HG03095 (cell line): ENCODE measurements around the gene ARAP1.

Source experiments
- ATAC-seq: cut with Tn5 transposase; IDR thresholded peaks from one replicate; pipeline ENCODE4 v1.9.1; 2021; ENCODE audit warnings: moderate library complexity; ENCODE audit not compliant: unreplicated experiment

Gene ARAP1

DNA sequence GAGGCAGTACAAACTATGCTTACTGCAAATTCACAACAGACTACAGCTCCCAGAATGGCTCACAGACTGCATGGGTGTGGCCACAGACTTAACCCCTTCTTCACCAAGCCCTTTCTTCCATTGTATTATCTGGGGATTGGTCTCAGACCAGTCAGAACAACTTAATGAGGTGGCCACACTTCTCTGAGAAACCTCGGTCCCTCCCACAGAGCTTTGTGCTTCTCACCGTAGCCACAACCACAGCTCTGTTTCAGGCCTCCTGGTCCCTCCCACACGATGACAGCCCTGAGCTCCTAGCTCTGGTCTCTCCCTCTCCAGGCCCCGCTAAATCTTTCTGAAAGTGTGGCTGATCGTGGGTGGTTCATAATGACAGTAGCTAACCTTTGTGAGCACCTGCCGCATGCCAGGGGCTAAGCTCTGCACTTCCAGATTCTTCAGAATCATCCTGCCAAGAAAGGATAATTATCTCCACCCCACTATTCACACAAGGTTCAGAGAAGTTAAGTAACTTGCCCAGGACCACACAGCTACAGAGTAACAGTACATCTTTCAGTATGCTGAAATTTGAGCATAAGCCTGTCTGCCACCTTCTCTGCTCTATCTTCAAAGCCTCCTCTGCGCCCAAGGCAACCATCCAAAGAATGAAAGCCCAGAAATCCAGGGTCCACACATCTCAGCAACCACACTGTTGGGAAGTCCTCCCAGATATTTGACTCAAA is 83.4 kb downstream of the ARAP1 start:
- ATAC-seq = peak; percentile 81

DNA sequence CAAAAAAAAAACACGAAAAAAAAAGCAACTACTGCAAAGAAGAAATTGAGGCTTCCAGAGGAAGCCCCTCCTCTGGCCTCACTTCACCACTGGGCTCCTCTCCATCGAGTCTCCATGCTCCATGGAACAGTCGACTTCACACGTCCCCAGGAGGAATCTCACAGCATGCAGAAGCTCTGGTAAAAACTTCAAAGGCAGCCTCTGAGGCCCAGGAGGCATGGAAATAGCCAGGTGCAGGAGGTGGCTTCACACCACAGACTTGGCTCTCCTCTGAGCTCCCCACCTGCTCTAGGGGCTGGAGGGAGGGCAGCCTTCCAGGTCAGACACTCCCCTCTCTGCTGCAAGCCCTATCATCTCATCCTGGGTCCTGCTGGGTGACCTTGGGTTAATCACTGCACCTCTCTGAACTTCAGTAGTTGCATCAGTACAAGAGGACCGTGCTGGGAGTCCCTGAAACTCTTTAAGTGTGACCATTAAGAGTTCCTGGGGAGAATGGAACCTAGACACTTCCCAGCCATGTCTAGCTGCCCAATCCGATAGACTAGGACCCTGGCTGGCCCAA is 86.2 kb downstream of the ARAP1 start:
- no peak for ATAC-seq

DNA sequence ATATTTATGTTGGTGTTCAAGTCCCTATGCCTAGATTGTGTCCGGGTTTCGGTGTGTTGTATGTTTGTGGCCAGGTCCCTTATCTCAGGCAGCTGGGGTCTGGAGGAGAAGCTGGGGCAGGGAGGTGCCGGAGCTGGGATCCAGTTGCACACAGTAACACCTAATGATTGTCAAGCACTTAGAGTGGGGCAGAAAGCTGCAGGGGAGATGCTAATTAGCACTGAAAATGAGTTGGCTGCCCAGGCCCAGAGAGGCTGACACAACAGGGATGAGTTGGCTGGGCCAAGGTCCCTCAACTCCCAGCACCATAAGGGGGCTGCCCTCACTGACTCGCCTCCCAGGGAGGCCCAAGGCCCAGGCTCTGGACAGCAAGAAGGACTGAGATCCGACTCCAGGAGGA is 90.2 kb downstream of the ARAP1 start:
- ATAC-seq = no peak

DNA sequence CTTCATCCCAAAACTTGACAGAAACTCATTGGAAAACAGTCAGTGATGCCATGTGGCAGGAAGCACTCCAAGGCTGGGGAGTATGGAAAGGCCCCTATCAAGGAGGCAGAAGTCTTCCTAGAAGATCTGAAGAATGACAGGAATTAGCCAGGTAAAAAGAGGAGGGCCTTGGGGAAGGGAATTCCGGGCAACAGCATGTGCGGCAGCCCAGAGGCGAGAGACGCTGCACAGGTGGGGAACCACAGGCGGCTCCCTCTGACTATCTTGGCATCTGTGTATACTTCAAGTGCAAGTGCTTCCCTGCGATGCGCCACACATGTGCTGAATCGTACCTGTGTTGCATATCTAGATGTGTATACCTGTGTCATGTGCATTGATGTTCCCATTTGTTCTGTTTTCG is 90.7 kb downstream of the ARAP1 start:
- ATAC-seq = no peak

DNA sequence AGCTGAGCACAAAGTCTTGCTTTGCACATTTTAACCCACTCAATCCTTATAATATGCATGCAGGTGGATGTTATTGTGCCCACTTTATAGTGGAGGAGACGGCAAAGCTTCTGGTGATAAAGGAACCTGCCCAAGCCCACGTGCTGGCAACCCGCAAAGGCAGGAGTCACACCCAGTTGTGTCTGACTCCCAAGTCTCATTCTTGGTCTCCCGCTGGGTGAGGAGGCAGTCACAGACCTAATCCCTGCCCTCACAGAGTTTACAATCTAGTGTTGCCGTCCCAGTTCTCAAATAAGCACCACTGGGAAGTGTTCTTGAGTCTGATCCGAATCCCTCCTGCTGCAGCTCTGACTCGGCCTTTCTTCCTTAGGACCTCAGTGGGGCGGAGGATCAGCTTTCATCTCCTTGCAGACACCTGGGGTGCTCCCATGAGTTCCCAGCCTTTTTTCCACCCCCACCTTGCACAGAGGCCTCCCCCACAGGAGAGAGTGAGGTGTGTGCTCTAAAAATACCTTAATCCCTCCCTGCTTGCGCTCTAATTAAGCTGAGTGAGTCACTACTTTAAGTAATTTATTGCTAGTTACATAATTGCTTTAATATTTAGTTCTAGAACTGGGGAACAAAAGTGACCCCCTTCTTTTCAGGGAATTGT is 93.1 kb downstream of the ARAP1 start:
- no peak for ATAC-seq

DNA sequence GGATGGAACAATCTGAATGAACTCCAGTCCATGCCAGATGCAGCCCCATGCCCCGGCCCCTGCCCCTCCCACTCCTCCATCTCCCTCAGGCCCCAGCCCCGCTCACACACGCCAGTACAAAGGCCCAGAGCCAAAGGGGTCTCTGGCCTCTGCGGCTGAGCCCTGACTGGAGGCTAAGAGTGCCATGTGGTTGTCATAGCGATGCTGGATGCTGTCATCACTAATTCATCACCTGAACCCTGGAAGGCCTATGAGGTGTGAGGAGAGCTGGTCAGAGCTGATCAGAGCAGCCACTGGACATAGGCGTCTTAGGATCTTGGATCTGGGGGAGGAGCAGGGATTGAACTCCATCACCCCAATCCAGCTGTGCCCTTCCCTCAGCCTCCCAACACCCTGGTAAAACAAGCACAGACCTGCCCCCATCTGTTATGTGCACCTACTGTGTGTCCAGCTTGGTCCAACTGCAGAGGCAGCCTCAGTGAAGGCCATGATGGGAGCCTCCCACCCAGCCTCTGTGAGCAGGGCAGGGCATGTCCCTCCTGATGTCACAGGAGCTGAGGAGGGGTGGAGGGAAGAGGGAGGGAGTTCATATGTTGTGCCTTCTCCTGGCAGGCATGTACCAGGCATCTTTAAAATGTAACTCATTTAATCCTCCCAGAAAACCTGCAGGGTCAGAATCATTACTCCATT is 94.7 kb downstream of the ARAP1 start:
- ATAC-seq = no peak

DNA sequence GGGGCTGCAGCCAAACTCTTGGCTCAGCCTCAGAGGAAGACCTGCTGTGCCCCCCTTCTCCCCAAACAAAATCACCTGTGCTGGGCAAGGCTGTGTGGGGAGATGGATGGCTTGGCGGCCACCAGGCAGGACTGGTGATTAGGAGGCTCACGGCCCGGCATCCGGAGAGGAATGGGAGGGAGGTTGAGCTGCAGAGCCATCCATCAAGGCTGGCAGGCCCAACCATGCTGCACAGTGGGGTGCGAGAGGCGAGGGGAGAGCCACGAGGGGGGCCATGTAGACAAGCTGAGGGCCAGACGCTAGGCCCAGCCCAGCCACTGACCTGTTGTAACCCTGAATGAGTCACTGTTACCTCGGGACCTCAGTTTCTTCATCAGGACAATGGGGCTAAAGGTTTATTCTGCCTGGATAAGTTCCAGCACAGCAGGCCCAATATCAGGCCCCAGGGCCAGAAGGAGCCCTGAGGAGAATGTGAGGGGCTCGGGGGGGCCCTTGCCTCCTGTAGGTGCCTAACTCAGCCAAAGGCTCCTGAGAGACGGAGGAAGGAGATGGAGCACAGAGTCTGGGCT is 96.2 kb downstream of the ARAP1 start:
- ATAC-seq = no peak

DNA sequence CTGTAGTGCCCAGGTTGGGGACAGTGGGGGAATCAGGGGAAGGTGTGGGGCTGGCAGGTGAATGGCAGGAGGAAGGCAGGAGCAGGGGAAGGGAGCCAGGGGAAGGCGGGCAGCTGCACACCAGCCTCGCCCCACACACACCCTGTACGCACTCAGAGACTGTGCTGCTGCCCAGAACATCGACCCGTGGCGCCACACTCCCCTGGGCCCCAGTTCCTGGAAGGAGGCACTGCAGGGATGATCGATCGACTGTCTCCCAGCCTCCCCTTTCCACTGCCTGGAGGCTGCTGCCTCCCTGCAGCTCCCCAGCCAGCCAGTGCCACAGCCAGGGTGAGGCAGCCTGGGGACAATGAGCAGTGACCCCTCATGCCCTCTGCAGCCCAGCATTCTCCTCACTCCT is 97.2 kb downstream of the ARAP1 start:
- ATAC-seq = no peak

DNA sequence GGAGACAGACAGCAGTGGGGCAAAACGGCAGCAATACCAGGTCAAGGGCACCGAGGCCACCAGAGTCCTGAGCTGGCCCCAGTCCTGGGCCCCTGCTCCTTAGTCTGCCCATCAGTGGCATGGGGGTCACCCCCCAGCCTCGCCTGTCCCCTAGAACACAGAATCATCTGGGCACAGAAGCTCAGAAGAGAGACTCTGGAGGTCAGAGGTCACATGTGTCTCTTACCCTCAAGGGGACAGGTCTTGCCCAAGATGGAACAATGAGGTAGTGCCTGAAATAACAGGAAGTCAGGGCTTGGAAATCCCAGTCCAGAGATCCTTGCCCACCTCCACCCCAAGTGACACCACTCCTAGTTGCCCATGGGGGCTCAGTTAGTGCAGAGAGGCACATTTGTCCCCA is 98.6 kb downstream of the ARAP1 start:
- ATAC-seq = no peak

DNA sequence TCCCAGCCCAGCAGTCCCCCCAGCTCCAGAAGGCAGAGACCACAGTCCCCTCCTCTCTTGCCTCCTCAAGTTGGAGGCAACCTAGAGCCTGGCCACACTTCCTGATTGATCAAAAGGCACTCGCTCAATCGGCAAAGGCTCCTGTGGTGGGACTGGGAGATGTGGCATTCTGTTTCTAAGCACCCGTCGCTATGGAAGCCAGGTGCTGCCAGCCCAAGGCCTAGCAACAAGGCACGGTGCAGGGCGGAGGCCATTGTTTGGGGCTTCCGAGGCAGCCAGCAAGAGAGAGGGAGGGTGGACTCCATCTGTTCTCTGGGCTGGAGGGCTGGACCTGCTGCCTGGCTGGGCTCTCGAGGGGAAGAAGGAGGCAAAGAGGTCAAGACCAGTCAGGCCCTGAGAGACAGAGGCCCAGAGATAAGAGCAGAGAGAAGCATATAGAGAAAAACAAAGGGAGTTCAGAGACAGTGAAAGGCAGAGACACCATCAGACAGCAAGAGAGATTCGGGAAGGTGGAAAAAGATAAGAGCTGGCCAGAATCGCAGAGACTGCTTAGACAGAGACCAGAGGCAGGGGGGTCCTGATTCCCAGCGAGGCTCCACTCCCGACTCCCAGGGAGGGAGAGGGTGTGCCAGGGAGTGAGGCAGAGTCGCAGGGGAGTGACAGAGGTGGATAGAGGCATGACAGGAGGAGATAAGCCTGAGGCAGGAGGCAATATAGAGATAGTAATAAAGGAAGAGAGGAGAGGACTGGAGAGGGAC is 99.2 kb downstream of the ARAP1 start:
- no peak for ATAC-seq

DNA sequence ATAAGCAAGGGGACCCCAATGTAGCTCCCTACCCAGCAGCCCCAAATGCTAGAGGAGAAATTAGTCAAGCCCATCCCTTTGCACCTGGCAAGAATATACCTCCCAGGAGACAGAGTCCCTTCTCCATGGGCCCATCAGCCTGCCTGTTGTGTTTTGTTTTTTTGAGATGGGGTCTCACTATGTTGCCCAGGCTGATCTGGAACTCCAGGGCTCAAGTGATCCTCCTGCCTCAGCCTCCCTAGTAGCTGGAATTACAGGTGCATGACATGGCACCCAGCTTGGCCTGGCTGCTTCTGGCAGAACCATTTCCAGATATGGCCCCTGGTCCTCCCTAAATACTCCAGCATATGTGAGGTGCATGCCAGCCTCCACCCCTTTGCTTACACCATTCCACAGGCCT is 100.1 kb downstream of the ARAP1 start:
- no peak for ATAC-seq

DNA sequence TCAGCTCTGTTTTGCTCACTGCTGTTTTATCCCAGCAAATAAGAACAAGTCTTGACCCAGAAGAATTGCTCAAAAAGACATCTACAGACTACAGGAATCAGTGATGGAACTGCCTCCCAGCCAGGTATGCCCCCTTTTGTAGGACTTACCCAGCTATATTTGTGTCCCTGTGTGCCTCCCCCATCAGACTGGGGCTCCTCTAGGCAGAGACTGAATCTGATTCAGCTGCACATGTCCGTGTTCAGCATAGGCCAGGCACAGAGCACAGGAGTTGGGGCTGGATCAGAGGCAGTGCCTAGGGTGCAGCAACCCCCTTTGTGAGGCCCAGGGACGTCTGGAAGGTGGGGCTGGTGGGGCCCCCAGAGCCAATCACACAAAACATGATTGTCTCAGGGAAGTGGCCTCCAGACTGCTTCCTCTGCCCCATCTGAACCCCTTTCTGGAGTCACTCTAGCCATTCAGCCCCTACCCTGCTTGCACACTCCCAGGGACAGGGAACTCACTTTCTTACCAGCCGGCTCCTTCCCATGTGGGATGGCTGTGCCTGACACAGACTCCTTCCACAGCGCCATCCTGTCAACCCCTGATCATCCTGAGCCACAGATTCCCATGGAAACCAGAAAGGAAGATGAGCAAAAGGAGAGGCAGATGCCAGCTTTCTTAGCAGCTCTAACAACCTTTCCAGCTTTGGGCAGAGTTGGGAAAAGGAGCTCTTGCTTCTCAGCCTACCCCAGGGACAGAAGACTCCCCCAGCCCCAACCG is 102.8 kb downstream of the ARAP1 start:
- ATAC-seq = no peak

DNA sequence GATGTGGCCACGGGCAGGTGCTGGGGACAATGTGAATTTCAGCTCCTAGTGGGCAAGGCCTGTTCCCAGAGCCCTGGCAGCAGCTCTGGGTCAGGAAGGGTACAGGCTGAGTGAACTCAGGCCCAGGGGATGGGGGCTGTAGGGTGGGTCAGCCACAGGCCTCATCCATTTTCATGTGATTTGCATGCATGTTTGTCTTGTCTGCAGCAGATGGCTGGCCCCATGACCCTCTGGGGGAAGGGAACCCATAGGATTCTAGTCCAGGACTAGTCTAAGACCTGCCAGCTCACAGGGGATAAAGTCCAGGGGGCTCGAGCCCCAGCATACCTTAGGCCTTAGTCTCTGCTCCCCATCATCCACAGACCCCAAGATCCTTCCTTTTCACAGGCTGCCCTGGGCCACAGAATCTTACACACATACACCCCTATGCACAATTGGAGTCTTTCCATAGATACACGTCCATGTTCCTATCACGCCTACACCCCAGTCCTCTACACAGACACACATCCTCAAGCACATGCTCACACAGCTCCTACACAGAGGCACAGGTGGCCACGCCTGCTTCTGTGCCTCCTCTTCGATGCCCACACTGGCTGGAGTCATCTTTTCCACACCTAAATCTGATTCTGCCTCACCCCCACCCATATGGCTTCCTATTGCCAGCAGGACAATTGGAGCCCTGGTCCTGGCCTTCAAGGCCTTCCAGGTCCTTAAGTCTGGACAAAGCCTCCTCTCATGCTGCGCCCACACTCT is 103.6 kb downstream of the ARAP1 start:
- no peak for ATAC-seq

DNA sequence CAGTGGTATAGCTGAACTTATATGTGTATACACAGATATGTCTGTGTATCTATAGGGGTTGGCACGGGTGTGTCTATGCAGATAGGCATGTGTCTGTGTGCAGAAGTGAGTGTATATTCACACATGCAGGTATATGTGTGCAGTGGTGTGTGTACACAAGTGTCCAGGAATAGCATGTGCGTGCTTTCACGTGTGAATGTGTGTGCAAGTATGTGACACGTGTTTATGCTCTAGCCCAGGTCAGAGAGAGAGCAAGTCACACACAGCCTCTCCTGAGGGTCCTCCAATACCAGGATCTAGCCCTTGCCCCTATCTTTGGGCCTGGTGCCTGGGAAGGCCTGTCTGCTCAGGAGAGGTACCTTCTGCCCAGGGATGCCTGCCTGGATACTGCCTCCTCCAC is 104.3 kb downstream of the ARAP1 start:
- no peak for ATAC-seq

DNA sequence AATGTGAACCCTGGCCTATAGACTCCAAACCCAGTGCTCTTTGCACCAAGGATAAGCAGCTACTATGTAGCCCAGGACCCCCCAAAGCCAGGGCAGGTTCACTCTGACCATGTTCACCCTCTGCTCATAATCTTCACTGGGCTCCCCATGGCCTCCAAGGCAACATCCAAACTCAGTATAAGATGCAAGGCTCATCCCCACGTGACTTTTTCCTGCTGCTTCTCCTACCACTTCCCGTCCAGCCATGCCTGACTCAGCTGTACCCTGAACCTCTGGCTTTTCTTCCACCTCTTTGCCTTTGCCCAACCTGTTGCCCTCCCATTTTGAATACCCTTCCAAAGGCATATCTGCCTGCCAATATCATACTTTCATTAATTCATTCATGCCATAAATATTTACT is 105.7 kb downstream of the ARAP1 start:
- ATAC-seq = no peak

DNA sequence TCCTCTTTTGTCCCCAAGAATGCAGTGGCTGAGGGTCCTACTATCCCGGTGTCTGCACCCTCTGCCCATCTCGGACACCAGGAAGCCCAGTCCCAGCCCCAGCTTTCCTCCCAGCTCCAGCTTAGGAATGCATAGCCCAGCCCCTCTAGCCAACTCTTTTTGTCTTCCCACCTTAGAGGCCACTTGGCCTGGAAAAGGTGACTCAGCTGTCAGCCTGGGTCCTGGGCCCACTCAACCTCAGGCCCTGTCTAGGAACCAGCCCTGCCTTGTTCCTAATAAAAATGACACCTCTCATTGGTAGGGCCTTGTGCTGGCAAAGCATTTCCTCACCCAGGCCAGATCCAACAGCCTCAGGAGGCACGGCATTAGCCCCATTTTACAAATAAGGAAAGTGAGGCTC is 106.2 kb downstream of the ARAP1 start:
- ATAC-seq = no peak

DNA sequence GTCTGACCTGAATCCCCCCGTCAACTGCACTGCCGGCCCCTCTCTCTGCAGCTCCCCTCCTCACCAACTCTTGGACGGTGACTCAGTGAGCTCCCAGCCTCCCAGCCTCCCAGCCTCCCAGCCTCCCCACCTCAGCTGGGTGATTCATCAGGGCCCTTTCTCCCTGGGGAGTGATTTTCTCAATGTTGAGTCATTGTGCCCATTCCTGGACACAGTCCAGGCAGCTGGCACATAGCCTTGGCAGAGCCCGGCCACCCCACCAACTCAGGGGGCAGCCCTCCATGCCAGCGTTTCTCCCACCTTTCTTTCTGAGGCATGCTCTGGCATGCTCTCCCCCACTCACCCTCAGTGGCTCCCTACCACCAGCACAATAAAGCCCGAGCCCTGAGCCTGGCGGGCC is 108.7 kb downstream of the ARAP1 start:
- ATAC-seq = no peak

DNA sequence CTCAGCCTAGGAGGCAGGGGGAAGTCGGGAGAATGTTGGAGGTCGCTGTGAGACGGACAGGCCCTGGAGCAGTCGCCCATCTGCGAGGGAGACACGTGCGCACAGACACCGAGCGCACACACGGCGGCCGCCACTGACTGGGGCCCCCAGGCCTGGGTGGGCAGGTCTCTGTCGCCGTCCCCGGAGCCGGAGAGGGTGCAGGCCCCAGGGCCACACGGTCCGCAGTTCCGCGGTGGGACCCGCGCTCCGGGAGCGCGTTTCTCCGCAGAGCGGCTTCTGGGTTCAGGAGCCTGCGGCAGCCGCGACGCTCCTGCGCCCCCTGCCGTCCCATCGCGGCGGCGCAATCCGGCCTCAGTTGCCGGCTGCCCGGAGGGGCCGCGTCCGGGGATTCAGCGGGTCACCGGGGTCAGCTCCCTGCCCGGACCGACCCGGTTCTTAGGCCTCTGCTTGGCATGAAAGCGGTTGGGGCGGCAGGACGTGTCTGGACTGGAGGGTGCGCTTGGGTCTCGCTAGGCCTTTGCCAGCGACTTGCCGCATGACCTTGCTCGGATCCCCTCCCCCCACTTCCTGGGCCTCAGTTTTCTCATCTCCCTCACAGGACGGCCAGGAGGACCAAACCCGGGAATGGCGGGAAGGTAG is 109.2 kb downstream of the ARAP1 start:
- ATAC-seq = no peak
